Amygdala (tissue), 56 donors: ENCODE measurements around the gene HCST.
A peak's percentile ranks its signal among the peaks of the same experiment; 100 is the strongest.
"Not testable (repeated sequence)": the region's sequence is repeated elsewhere in the genome, so short reads cannot be mapped to it uniquely, and the experiment has no call there.

Experiments
- DNase-seq, 56 donors: peaks; one replicate each; lab custom pipeline; 2025; lab: John Stamatoyannopoulos, UW

Gene HCST

DNA sequence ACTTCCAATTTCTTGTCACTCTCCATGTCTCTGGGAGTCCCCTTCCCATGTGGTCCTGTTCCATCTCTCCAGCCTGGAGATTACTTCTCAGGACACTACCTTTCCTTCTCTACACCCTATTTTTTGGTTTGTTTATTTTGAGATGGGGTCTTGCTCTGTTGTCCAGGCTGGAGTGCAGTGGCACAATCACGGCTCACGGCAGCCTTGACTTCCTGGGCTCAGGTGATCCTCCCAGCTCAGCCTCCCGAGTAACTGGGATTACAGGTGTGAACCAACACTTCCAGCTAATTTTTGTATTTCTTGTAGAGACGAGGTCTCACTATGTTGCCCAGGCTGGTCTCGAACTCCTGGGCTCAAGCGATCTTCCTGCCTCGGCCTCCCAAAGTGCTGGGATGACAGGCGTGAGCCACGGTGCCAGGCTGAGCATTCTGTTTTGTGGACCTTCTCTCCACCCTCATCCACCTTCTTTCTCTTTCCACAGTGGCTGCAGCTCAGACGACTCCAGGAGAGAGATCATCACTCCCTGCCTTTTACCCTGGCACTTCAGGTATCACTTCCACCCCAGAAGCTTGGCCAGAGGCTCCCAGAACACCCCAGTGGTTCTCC is 644 bp downstream of the HCST start:
- DNase-seq = no peak

DNA sequence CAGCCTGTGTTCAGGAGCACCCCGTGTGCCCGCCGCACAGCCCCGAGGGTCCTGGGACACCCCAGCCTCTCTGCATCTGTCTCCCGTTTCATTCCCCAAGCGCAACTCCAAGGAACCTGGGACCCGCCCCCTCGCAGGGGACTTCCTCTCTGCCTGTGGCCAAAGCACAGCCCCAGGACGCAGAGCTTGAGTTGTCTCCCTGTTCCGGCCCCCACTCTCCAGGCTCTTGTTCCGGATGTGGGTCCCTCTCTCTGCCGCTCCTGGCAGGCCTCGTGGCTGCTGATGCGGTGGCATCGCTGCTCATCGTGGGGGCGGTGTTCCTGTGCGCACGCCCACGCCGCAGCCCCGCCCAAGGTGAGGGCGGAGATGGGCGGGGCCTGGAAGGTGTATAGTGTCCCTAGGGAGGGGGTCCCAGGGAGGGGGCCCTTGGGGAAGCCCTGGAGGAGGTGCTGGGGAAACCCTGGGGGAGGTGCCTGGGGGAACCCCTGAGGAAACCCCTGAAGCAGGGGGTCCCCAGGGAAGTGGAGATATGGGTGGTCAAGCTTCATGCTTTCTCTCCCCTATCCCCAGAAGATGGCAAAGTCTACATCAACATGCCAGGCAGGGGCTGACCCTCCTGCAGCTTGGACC is 1.3 kb downstream of the HCST start:
- DNase-seq = peak in 39 of 56 donors; percentile 12 to 70 (median 43)

DNA sequence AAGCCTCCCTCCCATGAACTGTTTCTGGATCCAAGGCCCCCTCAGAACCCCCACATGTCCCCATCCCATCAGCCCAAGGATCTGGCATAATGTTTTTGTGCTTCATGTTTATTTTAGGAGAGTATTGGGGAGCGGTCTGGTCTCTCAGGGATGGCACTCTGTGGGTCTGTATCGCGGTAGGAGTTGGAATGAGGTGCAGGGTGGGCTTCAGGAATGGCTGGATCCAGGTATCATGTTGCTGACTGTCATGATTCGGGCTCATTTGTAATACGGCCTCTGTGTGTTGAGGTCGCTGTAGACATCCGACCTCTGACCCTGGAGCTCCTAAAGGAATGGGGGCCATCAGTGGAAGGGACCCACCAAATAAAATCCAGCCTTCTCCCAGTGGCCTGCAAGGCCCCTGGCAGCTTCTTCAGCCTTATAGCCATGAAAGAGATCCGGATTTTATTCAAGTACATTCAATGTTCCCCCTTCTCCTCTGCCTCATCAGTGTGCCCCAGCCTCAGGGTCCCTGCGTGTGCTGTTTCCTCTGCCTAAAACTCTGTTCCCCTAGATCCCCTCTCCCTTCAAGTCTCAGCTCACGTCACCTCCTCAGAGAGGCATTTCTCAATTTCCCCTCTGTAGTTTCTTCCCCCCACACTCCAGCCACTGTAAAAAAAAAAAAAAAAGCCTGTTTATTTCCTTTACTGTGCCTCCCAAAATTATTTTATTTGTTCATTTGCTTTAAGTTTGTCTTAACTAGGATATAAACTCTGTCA is 2.2 kb downstream of the HCST start:
- no peak for DNase-seq

DNA sequence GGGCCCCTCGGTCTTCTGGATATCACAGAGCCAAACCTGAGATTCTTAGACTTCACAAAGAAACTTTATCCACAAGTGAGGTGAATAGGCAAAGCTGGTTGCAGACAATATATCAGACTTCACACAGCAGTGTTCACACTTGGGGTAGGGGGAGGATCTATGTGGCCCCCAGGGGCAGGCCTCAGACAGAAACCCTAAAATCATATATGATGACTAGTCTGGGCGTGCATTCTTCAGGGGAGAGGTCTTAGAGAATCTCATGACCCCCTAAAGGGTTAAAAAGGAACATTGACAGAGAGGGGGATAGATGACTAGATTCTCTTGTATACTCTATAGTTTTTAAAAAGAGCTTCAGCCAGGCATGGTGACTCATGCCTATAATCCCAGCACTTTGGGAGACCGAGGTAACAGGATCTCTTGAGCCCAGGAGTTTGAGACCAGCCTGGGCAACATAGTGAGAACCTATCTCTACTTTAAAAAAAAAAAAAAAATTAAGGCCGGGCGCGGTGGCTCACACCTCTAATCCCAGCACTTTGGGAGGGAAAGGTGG is 2.9 kb downstream of the HCST start:
- no peak for DNase-seq

DNA sequence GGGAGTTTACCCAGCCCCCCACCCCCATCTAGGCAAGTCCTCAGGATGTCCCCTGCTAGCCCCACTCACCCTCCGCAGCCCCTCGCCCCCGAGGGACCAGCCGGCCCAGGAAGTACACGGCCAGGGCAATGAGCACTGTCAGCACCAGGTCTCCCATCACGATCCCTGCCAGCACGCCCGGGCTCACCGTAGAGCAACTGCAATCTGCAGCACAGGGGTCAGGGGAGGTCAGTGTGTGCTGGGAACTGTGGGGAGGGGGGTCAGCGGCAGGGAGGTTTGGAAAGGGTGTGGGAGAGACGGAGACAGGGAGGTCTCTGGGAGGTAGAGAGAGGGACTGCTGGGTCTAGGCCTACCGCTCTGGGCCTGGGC is 5.0 kb downstream of the HCST start:
- DNase-seq = no peak

DNA sequence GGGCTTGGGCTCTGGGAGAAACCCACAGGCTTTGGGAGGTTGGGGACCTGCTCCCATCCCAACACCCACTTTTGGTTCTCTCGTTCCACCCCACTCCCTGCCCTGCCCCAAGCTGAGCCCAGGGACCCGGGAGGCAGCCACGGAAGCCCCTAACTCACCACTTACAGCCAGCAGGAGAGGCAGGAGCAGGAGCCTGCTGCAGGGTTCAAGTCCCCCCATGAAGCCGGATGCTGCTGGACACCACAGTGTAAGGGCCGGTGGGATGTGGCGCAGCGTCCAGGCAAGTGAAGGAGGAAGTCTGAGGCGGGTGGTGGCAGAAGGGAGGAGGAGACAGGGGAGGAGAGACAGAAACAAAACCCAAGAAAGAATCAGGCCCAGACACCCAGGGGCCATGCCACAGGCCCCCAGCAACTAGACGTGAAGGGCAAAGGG is 5.7 kb downstream of the HCST start, which contains the start of gene TYROBP:
TYROBP (minus strand) TSS at position 286 of the 432 bp plus-strand sequence; CDS start at position 219, 67 bp downstream.
- DNase-seq = peak in 7 of 56 donors; percentile 5 to 23 (median 14)

DNA sequence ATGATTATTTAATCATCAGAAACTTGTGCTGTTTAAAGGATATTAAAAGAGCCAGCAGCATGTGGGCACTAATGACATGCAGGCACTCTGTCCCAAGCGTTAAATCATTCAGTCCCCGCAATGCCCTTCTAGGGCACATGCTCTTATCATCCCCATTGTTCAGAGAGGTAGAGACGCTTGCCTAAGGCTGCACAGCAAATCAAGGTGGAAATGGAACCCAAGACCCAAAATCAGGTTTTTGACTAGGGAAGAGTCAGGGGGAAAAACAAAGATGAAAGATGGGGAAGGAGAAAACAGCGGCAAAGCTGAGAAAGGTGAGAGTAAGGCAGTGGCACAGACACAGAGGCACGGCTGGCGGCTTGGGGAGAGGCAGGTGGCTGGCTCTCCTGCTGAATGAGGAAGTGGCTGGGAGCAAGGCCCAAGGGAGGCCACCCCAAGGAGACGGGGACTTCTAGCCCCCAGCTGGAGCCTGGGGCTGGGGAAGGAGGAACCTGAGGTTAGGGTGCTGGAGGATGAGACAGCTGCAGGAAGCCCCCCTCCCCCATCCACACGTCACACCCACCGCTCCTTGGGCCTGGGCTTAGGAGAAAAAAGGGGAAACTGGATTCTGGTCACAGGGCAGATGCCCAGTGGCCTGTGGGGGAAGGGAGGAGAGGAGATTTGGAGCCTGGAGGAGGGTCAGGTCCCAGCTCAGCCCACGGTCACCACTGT is 6.8 kb downstream of the HCST start:
- DNase-seq = peak in 33 of 56 donors; percentile 9 to 67 (median 41)

DNA sequence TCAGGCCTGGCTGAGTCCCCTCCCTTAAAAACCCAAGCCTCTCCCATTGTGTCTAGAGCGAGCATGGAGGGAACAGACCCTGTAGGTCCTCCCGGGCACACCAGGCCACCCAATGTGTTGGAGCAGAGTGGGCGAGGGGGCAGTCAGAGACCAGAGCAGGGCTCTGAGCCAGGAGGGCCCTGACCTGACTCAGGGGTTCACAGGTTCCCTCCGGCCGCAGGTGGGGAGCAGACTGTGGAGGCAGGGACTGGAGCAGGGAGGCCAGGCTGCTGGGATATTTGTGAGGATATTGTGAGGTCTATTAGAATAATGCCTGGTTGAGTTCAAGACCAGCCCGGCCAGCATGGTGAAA is 7.3 kb downstream of the HCST start:
- no peak for DNase-seq

DNA sequence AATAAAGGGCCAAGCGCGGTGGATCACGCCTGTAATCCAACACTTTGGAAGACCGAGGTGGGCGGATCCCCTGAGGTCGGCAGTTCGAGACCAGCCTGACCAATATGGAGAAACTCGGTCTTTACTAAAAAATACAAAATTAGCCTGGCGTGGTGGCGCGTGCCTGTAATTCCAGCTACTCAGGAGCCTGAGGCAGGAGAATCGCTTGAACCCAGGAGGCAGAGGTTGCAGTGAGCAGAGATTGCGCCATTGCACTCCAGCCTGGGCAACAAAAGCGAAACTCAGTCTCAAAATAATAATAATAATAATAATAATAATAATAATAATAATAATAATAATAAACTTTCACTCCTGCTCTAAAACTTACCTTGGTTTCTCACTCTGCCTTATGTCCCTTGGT is 8.0 kb downstream of the HCST start:
- DNase-seq = not testable (repeated sequence)

DNA sequence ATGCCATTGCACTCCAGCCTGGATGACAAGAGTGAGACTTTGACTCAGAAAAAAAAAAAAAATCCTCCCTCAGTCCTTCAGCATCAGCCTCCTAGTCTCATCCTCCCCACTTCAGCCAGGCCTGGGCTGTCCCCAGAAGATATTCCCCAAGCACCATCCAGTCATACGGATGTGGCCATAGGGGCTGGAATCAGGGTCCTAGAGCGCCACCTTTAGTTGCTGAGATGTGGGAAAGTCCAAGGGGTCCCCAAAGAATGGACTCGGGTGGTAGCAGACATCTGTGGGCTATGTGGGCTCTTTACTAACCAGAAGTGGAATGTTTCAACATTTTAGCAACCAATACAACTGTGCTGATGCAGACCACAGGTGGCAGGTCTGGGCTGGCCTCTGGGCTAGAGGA is 8.8 kb downstream of the HCST start:
- no peak for DNase-seq

DNA sequence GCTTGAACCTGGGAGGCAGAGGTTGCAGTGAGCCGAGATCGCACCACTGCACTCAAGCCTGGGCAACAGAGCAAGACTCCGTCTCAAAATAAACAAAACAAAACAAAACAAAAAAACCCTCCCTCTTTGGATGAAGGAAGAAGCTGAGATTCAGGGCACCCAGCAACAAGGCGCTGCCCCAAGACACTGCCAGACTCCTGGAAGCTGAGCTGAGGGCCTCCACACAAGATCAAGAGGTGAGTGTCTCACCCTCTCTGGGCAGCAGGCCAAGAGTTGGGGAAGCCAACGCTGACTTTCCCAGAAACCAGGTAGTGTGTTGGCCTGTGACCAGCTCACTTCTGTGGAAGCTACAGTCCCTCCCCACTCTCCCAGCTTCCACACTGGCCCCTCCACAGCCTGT is 9.5 kb downstream of the HCST start:
- no peak for DNase-seq

DNA sequence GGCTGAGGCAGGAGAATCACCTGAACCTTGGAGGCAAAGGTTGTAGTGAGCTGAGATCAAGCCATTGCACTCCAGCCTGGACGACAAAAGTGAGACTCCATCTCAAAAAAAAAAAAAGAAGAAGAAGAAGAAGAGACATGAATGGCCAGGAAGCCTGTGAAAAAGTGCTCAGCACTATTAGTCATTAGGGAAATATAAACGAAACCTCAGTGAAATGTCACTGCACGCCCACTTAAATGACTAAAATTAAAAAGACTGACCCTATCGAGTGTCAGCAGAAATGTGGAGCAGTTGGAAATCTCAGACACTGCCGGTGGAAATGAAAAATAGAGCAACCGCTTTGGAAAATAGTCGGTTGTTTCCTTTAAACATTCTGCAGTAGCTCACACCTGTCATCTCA is 11.3 kb downstream of the HCST start:
- no peak for DNase-seq

DNA sequence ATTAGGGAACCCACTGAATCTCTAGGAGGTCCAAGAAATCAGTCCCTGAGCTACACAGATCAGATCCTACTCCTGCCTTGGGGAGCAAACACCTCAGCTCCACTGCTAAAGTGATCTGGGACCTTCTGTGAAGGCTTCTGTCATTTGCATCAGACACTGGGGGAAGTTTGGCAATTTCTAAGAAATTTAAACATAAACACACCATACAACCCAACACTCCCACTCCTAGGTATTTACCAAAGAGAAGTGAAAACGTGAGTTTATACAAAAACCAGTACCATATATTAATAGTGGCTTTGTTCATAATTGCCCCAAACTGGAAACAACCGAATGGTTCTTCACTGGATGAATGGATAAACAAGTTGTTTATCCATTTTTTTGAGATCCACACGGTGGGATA is 13.1 kb downstream of the HCST start:
- DNase-seq = no peak

DNA sequence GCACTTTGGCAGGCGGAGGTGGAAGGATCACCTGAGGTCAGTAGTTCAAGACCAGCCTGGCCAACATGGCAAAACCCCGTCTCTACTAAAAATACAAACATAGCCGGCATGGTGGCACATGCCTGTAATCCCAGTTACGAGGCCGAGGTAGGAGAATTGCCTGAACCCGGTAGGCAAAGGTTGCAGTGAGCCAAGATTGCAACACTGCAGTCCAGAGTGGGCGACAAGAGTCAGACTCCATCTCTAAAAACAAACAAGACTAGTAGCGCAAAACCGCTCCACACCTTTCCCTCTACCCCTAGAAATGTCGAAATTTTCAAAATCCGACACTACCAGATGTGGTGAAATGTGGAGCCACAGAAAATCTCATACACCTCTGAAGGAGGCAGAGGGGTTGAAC is 17.0 kb downstream of the HCST start:
- no peak for DNase-seq

DNA sequence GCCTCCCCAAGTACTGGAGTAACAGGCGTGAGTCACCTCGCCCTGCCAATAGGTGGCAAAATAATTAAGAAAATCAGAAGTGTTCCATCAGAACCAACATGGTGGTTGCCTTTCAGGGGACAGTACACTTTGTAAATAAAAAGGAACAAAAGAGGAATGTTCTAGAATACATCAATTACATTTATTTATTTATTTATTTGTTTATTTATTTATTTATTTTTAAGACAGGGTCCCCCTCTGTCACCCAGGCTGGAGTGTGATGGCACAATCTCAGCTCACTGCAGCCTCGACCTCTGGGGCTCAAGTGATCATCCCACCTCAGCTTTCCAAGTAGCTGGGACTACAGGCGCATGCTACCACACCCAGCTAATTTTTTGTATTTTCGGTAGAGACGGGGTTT is 18.7 kb downstream of the HCST start:
- DNase-seq = no peak

DNA sequence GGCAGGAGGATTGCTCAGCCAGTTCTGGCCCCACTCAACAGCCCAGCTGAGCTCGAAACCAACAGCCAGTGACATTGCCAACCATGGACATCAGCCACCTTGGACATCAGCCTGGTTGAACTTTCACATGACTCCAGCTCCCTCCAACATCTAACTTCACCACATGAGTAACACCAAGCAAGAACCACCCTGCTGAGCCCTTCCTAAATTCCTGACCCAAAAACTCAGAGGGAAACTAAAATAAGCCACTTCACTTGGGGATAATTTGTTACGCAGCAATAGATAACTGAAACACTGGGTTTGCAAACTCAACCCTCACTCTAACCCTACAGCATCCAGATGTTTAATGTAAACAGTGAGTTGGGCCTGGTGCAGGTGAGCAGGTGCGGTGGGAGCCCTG is 23.2 kb downstream of the HCST start:
- no peak for DNase-seq

DNA sequence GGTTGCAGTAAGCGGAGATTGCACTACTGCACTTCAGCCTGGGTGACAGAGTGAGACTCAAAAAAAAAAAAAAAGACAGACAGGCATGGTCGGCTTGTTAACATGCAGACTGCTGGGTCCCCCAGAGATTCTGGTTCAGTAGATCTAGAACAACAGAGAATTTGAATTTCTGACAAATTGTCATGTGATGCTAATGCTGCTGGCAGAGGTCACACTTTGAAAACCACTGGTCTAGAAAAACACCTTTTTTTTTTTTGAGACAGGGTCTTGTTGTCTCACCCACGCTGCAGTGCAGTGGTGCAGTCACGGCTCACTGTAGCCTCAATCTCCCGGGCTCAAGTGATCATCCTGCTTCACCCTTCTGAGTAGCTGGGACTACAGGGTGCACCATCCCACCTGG is 26.2 kb downstream of the HCST start:
- DNase-seq = no peak

DNA sequence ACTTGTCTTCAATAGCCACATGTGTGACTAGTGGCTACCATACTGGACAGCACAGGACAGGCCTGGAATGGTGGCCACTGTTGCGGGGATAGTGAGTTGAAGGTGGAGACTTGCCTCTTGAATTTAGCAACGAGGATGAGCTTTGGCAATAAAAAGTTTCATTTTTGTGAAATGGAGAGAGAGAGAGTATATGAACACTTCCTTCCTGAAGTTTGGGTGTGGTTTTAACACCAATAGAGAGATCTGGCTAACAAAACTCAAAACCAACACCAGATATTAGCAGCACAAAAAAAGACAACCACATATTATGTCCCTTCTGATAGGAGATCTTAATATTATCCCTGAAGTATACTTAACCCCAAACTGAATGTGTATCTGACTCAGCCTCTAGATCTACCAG is 27.5 kb downstream of the HCST start:
- DNase-seq = no peak

DNA sequence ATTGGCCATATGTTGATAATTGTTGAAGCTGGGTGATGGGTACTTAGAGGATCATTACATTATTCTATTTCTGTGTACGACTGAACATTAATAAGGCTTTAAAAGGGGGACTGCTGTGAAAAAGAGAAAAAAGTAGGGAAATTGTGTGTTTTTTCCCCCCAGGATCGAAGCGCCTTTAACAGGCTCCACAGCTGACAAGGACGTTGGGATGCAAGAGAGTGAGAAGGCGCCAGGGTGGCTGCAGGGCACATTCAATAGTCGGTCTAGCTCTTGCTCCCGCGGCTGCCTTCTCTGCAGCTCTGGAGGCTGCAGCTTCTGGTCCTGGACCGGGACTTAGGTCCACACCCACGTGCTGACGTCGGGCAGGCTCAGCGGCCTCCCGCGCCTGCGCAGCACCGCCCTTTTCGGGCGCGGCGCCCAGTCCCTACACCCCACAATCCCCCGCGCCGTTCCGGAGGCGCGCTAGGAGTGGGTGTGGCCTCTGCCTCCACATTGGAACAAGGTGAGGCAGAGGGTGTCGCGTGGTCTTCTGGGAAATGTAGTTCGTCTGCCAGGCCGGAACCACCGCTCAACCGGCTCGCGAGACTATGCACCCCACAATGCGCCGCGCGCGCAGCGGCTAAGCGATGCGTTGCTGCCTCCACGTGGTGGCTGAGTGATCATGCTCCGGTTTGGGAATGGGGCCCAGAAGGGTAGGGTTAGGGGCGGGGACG is 29.0 kb downstream of the HCST start:
- DNase-seq = peak; percentile 70 to 100 (median 98)

DNA sequence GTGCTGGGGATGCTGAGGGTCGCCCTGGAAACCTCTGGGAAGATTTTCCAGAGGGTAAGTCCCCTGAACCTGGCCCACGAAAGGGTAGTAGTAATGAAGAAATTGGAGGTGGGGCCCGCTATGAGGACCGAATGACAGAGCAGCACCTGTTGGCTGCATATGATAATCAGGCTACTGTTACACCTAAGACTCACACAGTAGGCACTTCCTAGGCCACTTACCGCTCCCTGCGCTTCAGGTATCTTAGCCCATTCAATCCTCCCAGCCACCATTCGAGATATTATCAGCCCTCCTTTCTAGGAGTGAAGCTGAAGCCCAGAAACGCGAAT is 29.5 kb downstream of the HCST start:
- no peak for DNase-seq
